ENCODE results near the gene FIG4. TPM values are rescaled to one million over a fixed set of nuclear protein-coding genes. Genes with fewer than 3 reads are reported as not detected.

The FIG4 gene
- total RNA-seq, 2 donors from 2014 or later, result 12.2 to 17.2 TPM

DNA sequence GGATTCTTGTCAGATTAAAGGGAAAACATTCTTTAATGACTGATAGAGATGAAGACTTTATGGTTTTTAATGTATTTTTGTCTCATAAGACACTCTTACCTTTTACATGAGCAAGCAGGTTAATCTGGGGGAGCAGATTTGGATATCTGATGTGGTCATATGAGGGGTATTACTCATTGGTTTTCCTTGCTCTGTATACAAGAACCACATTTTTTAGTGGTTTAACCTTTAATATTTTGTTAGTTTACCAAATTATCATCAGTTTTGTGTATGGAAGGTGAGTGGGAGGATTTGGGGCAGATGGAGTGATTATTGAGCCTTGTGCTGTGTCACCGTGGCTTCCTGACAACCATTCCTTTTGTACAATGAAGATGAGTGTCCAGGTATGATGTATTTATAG lies 112.9 kb downstream of the FIG4 start:
- Histone ChIP-seq H3K27me3 (no peaks in the 10 kb centered on the region), H3K27ac (no peak overlapping the region), H3K9ac (ENCODE audit: low read depth in 2 of 2, low read length in 2 of 2) (no peak overlapping the region), H3K36me3 (no peaks in the 10 kb centered on the region), H3K9me3 (no peaks in the 10 kb centered on the region), H3K4me1 (no peaks in the 10 kb centered on the region), H3K4me3 (no peak overlapping the region)
- intact Hi-C loops (cut with DNase I), result no loop called here
- TF ChIP-seq, protein P1, sequence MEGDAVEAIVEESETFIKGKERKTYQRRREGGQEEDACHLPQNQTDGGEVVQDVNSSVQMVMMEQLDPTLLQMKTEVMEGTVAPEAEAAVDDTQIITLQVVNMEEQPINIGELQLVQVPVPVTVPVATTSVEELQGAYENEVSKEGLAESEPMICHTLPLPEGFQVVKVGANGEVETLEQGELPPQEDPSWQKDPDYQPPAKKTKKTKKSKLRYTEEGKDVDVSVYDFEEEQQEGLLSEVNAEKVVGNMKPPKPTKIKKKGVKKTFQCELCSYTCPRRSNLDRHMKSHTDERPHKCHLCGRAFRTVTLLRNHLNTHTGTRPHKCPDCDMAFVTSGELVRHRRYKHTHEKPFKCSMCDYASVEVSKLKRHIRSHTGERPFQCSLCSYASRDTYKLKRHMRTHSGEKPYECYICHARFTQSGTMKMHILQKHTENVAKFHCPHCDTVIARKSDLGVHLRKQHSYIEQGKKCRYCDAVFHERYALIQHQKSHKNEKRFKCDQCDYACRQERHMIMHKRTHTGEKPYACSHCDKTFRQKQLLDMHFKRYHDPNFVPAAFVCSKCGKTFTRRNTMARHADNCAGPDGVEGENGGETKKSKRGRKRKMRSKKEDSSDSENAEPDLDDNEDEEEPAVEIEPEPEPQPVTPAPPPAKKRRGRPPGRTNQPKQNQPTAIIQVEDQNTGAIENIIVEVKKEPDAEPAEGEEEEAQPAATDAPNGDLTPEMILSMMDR (IDR thresholded peaks at IDR 0.05), result no peak
- no peak for DNase-seq

DNA sequence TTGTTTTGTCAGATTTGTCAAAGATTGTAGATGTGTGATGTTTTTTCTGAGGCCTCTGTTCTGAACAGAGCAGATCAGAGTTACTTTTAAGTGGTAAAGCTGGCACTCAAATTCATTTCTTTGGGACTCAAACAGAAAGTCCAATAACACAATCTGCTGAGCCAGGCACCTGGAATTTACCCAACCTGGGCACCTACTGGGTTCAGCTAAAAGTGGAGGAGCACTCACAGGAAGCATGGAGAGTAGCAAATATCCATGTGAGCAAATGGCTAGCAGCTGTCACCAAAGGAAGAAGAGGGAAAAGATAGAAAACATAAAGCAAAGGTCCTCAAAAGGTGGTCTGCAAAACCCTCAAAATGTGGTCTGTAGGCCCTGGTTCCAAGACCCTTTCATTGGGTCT lies 116.8 kb downstream of the FIG4 start:
- DNase-seq, result no peak
- no peaks in the 10 kb centered on the region for H3K36me3 ChIP-seq
- TF ChIP-seq, protein P1 (IDR thresholded peaks at IDR 0.05), result no peak
- intact Hi-C loops (cut with DNase I), result no loop called here
- H3K4me1 ChIP-seq, result no peaks in the 10 kb centered on the region
- H3K27me3 ChIP-seq, result no peaks in the 10 kb centered on the region
- no peak overlapping the region for H3K27ac ChIP-seq
- H3K9ac ChIP-seq (ENCODE audit: low read depth in 2 of 2, low read length in 2 of 2), result no peak overlapping the region
- no peak overlapping the region for H3K4me3 ChIP-seq
- H3K9me3 ChIP-seq, result no peaks in the 10 kb centered on the region

DNA sequence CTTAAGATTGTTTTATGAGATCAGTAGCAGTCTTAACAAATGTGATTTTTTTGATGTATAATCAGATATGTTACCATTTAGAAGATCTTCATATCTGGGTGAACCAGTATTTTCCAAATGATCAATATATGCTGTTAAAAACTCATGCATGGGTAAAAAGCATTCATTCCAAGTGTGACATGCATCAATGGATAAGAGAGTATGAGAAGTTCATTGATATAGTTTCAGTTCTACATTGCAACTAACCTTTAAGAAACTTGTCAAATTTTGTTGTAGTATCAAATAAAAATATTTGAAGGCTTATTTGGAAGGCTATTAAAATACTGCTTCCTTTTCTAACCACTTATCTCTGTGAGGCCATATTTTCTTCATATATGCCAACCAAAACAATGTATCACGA lies 117.7 kb downstream of the FIG4 start:
- TF ChIP-seq, protein P1 (IDR thresholded peaks at IDR 0.05), result no peak
- H3K9me3 ChIP-seq, result no peaks in the 10 kb centered on the region
- intact Hi-C loops (cut with DNase I), result no loop called here
- H3K27me3 ChIP-seq, result no peaks in the 10 kb centered on the region
- H3K9ac ChIP-seq (ENCODE audit: low read depth in 2 of 2, low read length in 2 of 2), result no peak overlapping the region
- H3K27ac ChIP-seq, result no peak overlapping the region
- H3K4me1 ChIP-seq, result no peaks in the 10 kb centered on the region
- H3K4me3 ChIP-seq, result no peak overlapping the region
- no peak for DNase-seq
- no peaks in the 10 kb centered on the region for H3K36me3 ChIP-seq

DNA sequence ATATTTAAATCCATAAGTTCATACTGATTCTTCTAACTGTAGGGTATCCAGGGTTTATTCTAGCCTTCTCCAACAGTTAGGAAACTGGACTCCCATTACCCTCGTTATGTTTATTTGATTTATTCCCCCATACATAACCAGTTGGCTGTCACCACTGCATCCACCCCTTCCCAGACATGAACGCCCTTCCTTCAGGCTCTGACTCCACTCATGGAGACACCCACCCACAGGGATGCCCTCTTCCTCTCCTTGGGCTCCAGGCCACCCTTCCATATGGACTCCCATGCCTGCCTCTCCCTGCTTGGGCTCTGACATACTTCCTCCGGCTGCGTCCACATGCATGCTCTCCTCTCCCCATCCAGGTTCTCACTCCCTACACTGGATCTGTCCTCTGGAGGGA lies 124.0 kb downstream of the FIG4 start:
- no peaks in the 10 kb centered on the region for H3K4me1 ChIP-seq
- TF ChIP-seq, protein P1 (IDR thresholded peaks at IDR 0.05), result no peak
- H3K9me3 ChIP-seq, result no peaks in the 10 kb centered on the region
- no peak overlapping the region for H3K9ac ChIP-seq (ENCODE audit: low read depth in 2 of 2, low read length in 2 of 2)
- DNase-seq, result no peak
- no peak overlapping the region for H3K27ac ChIP-seq
- H3K4me3 ChIP-seq, result no peak overlapping the region
- H3K27me3 ChIP-seq, result no peaks in the 10 kb centered on the region
- H3K36me3 ChIP-seq, result no peaks in the 10 kb centered on the region
- intact Hi-C loops (cut with DNase I), result no loop called here

DNA sequence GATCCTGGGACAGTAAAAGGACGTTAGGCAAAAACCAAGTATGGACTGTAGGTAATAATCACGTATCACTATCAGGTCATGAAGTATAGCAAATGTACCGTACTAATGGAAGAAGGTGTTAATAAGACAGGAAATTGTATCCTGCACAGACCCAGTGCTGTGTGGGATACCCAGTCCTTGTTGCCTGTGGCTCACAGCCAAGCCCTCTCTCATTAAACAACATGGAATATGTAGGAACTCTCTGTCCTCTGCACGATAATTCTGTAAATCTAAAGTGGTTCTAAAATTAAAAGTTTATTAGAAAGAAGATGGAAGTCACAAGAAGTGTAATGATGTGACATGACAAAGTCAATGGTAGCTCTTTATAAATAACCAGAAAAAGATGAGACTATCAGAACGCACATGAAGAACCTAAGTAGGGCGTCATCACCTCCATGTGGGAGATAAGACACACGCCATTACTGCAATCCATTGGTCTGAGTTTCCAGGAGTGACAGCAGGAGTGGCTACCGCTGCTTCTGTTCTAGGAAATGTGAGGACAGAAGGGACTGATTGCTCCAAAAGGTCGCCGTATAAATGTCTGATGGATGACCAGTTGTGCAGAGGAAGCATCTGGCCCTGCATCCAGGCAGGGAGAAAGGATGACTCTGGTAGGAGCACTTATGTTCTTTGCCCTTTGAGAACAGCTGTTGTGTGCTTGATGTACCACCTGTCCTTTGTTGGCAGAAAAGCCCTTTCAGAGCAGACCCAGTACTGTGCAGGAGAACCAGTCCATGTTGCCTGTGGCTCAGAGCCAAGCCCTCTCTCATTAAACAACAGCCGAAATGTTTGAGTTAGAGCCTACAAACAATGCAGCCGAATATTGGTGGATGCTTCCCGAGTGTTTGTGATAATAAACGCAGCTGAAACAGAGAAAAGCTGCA lies 125.6 kb downstream of the FIG4 start:
- Histone ChIP-seq H3K27me3 (no peaks in the 10 kb centered on the region), H3K9ac (ENCODE audit: low read depth in 2 of 2, low read length in 2 of 2) (no peak overlapping the region), H3K9me3 (no peaks in the 10 kb centered on the region), H3K27ac (no peak overlapping the region), H3K36me3 (no peaks in the 10 kb centered on the region), H3K4me3 (no peak overlapping the region), H3K4me1 (no peaks in the 10 kb centered on the region)
- TF ChIP-seq, protein P1 (IDR thresholded peaks at IDR 0.05), result no peak
- intact Hi-C loops (cut with DNase I), result no loop called here
- DNase-seq, result peak; percentile 19

Measured in colonic mucosa (tissue), 4 donors.